ENCODE results near the gene LAPTM5. TPM values are rescaled to one million over a fixed set of nuclear protein-coding genes. Genes with fewer than 3 reads are reported as not detected.

Gene LAPTM5
- total RNA-seq, 1 experiment from 2014 or later: 1.5 TPM

- no TSS peak for BruUV-seq (replicated peaks)
- ChIA-PET CTCF (interaction anchor here (1.4 kb wide), 1 partner anchor 10 kb away, joined by 4 read pairs; no protein-coding TSS in a partner anchor), RAD21 (ENCODE audit: low non-redundant PET in 1 of 2, low total read pairs in 2 of 2, uncharacterized antibody in 2 of 2, unreplicated experiment in 2 of 2) (no interaction called here), POLR2A (no interaction called here)
- H3K27ac ChIP-seq (ENCODE audit: low read depth, low read length): no peak overlapping the region
- H3K79me2 ChIP-seq (ENCODE audit: insufficient read depth, low read length): no peaks in the 10 kb centered on the region
- H3K36me3 ChIP-seq (ENCODE audit: control insufficient read depth in 1 of 2, insufficient read depth in 2 of 2, low read length in 2 of 2): no peaks in the 10 kb centered on the region
- TF ChIP-seq ATF3 (IDR thresholded peaks at IDR 0.05) (no peak), EGR1 (IDR thresholded peaks at IDR 0.05; ENCODE audit: low read depth) (no peak), RAD21 (IDR thresholded peaks at IDR 0.05; ENCODE audit: low read depth) (no peak), TCF7L2 (IDR thresholded peaks at IDR 0.05; ENCODE audit: borderline replicate concordance, extremely low read depth, insufficient read depth, insufficient read length) (no peak)
- ATAC-seq: no peak
- H4K20me1 ChIP-seq (ENCODE audit: insufficient read depth): no peaks in the 10 kb centered on the region
- H2AFZ ChIP-seq (ENCODE audit: low read depth, low read length, poor library complexity, severe bottlenecking): no peak overlapping the region
- H3K9me2 ChIP-seq (ENCODE audit: insufficient read depth): no peaks in the 10 kb centered on the region
- peaks cover 13% of the 10 kb centered on the region for H3K27me3 ChIP-seq (ENCODE audit: insufficient read depth, low read length)
- H3K9ac ChIP-seq (ENCODE audit: low read length): no peak overlapping the region
- no peak overlapping the region for H3K4me3 ChIP-seq (replicated peaks in 1 of 2; ENCODE audit: low read depth in 1 of 2, low read length in 2 of 2)
- no peak for DNase-seq (ENCODE audit: low read depth, low spot score)
- intact Hi-C loops (cut with micrococcal nuclease): no loop called here
- no peak overlapping the region for H3K4me2 ChIP-seq (ENCODE audit: low read length)
- H3K4me1 ChIP-seq (ENCODE audit: control insufficient read depth in 1 of 2, insufficient read depth in 2 of 2, low read length in 2 of 2): peaks cover 6% of the 10 kb centered on the region in 2 experiments; a peak in 3 of 4 replicates
- no peaks in the 10 kb centered on the region for H3K9me3 ChIP-seq (ENCODE audit: control insufficient read depth in 1 of 2, insufficient read depth in 1 of 2, low read depth in 1 of 2, low read length in 2 of 2)
These were observed 32.0 kb upstream of the LAPTM5 start for GRCh38 chr1:30789388-30790255.

- POLR2A ChIA-PET: no interaction called here
- no peak for TF ChIP-seq TCF7L2 (IDR thresholded peaks at IDR 0.05; ENCODE audit: borderline replicate concordance, extremely low read depth, insufficient read depth, insufficient read length)
- no peak for TF ChIP-seq YY1 (IDR thresholded peaks at IDR 0.05; ENCODE audit: extremely low read depth, insufficient replicate concordance, low read depth, low read length)
- no peak for TF ChIP-seq JUND (IDR thresholded peaks at IDR 0.05)
- no peak for TF ChIP-seq EGR1 (IDR thresholded peaks at IDR 0.05; ENCODE audit: low read depth)
- TF ChIP-seq FOSL1 (IDR thresholded peaks at IDR 0.05; ENCODE audit: low read depth): no peak
- TF ChIP-seq SP1 (IDR thresholded peaks at IDR 0.05; ENCODE audit: low read depth): no peak
- TF ChIP-seq ELF1 (IDR thresholded peaks at IDR 0.05; ENCODE audit: borderline replicate concordance, low read depth): no peak
- TF ChIP-seq ZNF274 (IDR thresholded peaks at IDR 0.05; ENCODE audit: low read depth, low read length): no peak
These were observed 31.2 kb upstream of the LAPTM5 start for GRCh38 chr1:30788580-30789387.

More at GRCh38 chr1:30788580-30789387, 31.2 kb upstream of the LAPTM5 start:
- Histone ChIP-seq H3K27me3 (ENCODE audit: insufficient read depth, low read length) (peaks cover 13% of the 10 kb centered on the region), H3K27ac (ENCODE audit: low read depth, low read length) (no peak overlapping the region), H4K20me1 (ENCODE audit: insufficient read depth) (no peaks in the 10 kb centered on the region), H3K9me3 (ENCODE audit: control insufficient read depth in 1 of 2, insufficient read depth in 1 of 2, low read depth in 1 of 2, low read length in 2 of 2) (no peaks in the 10 kb centered on the region), H3K36me3 (ENCODE audit: control insufficient read depth in 1 of 2, insufficient read depth in 2 of 2, low read length in 2 of 2) (no peaks in the 10 kb centered on the region), H3K79me2 (ENCODE audit: insufficient read depth, low read length) (no peaks in the 10 kb centered on the region), H3K9ac (ENCODE audit: low read length) (no peak overlapping the region), H2AFZ (ENCODE audit: low read depth, low read length, poor library complexity, severe bottlenecking) (no peak overlapping the region), H3K9me2 (ENCODE audit: insufficient read depth) (no peaks in the 10 kb centered on the region), H3K4me3 (replicated peaks in 1 of 2; ENCODE audit: low read depth in 1 of 2, low read length in 2 of 2) (no peak overlapping the region), H3K4me2 (ENCODE audit: low read length) (no peak overlapping the region), H3K4me1 (ENCODE audit: control insufficient read depth in 1 of 2, insufficient read depth in 2 of 2, low read length in 2 of 2) (peaks cover 6 to 7% of the 10 kb centered on the region in 2 experiments; a peak in 3 of 4 replicates)
- ATAC-seq: no peak
- CTCF ChIA-PET: interaction anchor here (1.4 kb wide), 1 partner anchor 9 kb away, joined by 4 read pairs; no protein-coding TSS in a partner anchor
- RAD21 ChIA-PET (ENCODE audit: low non-redundant PET in 1 of 2, low total read pairs in 2 of 2, uncharacterized antibody in 2 of 2, unreplicated experiment in 2 of 2): interaction anchor here in 1 of 2 experiments (0.7 kb wide), 1 partner anchor 9 kb away, joined by 3 read pairs; no protein-coding TSS in a partner anchor
- intact Hi-C loops (cut with micrococcal nuclease): no loop called here
- no TSS peak for BruUV-seq (replicated peaks)
- DNase-seq (ENCODE audit: low read depth, low spot score): no peak

Data from HCT116 (cell line).